Measurements from ENCODE around the gene GPATCH8. TPM values are rescaled to one million over a fixed set of nuclear protein-coding genes. Genes with fewer than 3 reads are reported as not detected.

GPATCH8 gene
- total and polyA plus RNA-seq, 9 of the 15 experiments (the other 6 are each of a cell fraction or from before 2014, with no cell fraction given) = 10.6 to 29.6 (median 13.2) TPM

DNA sequence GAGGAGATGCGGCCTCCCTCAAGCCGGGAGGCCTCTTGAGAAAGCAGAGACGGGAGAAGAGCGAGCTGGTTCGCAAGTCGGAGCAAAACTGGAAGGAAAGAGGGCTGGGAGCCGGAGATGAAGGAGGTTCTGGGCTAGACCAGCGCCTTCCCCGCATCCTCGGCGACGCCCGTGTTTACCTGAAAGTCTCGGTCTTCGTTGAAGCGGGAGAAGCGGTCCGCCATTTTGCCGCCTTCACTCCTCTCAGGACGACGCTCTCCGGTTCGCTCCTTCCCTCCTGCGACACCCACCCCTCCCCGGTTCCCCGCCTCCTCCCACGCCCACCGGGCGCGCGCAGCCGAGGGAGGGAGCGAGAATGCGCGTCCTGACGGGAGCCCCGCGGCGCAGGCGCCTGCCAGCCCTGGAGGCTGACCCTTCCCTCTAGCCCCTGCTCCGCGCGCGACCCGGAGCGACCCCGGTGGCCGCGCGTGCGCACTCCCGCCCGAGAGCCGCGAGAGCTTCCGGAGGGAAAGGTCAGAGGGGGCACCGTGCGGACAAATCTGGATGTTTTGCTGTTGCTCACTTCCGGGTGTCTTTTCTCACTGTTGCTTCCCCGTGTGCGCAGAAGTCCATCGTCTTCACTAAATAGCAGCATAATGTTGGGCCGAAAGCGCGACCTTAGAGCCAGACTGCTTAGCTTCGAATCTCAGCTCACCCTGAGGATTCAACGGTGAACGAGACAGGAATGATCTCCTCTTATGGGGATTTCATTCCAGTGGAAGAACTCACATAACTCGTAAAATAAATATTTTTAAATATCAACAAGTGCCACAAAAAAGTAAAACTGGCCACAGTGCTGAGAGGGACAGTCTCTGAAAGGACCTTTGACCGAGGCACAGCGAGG, at the start of gene GPATCH8 (continued):
- TF ChIP-seq MTA2 (IDR thresholded peaks at IDR 0.05; ENCODE audit: low read depth) (peak; percentile 75), SREBF1 (IDR thresholded peaks at IDR 0.05; ENCODE audit: borderline replicate concordance, low read depth, low read length) (0 out of 2 replicates have a peak, but pooled peaks have one; percentile 37), RBM34 (IDR thresholded peaks at IDR 0.05; ENCODE audit: borderline replicate concordance, insufficient read depth, low read length) (no peak), NCOR1 (IDR thresholded peaks at IDR 0.05) (0 out of 2 replicates have a peak, but pooled peaks have one; percentile 20), CBX1 (IDR thresholded peaks at IDR 0.05; ENCODE audit: low read depth) (peak; percentile 64; the same call in 1 of the 2 replicates), ZKSCAN1 (IDR thresholded peaks at IDR 0.05; ENCODE audit: low read depth, low read length) (no peak), PRMT5 (CRISPR knock-in tag; IDR thresholded peaks at IDR 0.05) (no peak), SP1 (CRISPR knock-in tag; IDR thresholded peaks at IDR 0.05) (peak; percentile 64; the same call in 1 of the 2 replicates), CEBPB (tag; IDR thresholded peaks at IDR 0.05) (no peak), CBX3 (IDR thresholded peaks at IDR 0.05; ENCODE audit: borderline replicate concordance in 1 of 2, low read length in 2 of 2) (no peak; a peak in 2 of 3 replicates), CCAR2 (IDR thresholded peaks at IDR 0.05; ENCODE audit: low read depth, low read length) (no peak), PHF20 (IDR thresholded peaks at IDR 0.05; ENCODE audit: partially characterized antibody) (peak; percentile 92), JUNB (CRISPR knock-in tag; conservative IDR thresholded peaks at IDR 0.05) (no peak), MAFG (tag; conservative IDR thresholded peaks at IDR 0.05) (no peak), WHSC1 (IDR thresholded peaks at IDR 0.05; ENCODE audit: low read length) (no peak), DDX20 (tag; IDR thresholded peaks at IDR 0.05; ENCODE audit: low read depth) (no peak), ZBTB7A (IDR thresholded peaks at IDR 0.05; ENCODE audit: borderline replicate concordance, control insufficient read depth, low read depth, low read length) (peak; percentile 99), ZNF165 (CRISPR knock-in tag; IDR thresholded peaks at IDR 0.05; ENCODE audit: borderline replicate concordance) (no peak), TAF9B (IDR thresholded peaks at IDR 0.05; ENCODE audit: partially characterized antibody) (peak; percentile 65), HCFC1 (IDR thresholded peaks at IDR 0.05; ENCODE audit: low read depth, low read length) (peak; percentile 72; the same call in 1 of the 2 replicates), NUFIP1 (IDR thresholded peaks at IDR 0.05; ENCODE audit: partially characterized antibody) (no peak), ATF7 (IDR thresholded peaks at IDR 0.05) (peak; percentile 65; the same call in 1 of the 2 replicates)
- TF ChIP-seq, protein P1, sequence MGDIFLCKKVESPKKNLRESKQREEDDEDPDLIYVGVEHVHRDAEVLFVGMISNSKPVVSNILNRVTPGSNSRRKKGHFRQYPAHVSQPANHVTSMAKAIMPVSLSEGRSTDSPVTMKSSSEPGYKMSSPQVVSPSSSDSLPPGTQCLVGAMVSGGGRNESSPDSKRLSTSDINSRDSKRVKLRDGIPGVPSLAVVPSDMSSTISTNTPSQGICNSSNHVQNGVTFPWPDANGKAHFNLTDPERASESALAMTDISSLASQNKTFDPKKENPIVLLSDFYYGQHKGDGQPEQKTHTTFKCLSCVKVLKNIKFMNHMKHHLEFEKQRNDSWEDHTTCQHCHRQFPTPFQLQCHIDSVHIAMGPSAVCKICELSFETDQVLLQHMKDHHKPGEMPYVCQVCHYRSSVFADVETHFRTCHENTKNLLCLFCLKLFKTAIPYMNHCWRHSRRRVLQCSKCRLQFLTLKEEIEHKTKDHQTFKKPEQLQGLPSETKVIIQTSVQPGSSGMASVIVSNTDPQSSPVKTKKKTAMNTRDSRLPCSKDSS (IDR thresholded peaks at IDR 0.05; ENCODE audit: low read depth, partially characterized antibody) = no peak
- TF ChIP-seq, protein P2, sequence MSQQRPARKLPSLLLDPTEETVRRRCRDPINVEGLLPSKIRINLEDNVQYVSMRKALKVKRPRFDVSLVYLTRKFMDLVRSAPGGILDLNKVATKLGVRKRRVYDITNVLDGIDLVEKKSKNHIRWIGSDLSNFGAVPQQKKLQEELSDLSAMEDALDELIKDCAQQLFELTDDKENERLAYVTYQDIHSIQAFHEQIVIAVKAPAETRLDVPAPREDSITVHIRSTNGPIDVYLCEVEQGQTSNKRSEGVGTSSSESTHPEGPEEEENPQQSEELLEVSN (IDR thresholded peaks at IDR 0.05; ENCODE audit: borderline replicate concordance in 1 of 2, extremely low read depth in 1 of 2, insufficient read depth in 1 of 2, insufficient read length in 1 of 2, low read depth in 1 of 2, low read length in 1 of 2, poor library complexity in 1 of 2, severe bottlenecking in 1 of 2) = peak; percentile 89 to 91
- TF ChIP-seq, protein P3, sequence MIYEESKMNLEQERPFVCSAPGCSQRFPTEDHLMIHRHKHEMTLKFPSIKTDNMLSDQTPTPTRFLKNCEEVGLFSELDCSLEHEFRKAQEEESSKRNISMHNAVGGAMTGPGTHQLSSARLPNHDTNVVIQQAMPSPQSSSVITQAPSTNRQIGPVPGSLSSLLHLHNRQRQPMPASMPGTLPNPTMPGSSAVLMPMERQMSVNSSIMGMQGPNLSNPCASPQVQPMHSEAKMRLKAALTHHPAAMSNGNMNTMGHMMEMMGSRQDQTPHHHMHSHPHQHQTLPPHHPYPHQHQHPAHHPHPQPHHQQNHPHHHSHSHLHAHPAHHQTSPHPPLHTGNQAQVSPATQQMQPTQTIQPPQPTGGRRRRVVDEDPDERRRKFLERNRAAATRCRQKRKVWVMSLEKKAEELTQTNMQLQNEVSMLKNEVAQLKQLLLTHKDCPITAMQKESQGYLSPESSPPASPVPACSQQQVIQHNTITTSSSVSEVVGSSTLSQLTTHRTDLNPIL (CRISPR knock-in tag; IDR thresholded peaks at IDR 0.05) = no peak

All from K562 (cell line).